ENCODE measurements around the gene FAM98A.

DNA sequence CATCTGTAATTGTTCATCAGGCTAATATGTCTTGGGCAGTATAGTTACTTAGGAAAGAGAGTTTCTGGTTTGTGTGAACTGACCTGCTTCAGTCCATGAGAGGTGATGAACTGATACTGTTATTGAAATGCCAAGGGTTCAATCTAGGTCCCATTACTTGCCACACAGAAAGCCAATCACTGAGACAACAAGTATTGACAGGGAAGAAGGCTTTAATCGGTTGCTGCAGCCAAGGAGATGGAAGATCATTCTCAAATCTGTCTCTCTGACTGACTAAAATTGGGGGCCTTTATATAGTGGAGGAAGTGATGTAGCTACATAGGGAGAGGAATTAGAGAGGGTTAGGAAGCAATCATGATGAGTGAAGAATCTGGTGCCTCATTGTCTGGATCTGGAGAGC is 19.9 kb upstream of the FAM98A start:
- TF ChIP-seq, protein P1, sequence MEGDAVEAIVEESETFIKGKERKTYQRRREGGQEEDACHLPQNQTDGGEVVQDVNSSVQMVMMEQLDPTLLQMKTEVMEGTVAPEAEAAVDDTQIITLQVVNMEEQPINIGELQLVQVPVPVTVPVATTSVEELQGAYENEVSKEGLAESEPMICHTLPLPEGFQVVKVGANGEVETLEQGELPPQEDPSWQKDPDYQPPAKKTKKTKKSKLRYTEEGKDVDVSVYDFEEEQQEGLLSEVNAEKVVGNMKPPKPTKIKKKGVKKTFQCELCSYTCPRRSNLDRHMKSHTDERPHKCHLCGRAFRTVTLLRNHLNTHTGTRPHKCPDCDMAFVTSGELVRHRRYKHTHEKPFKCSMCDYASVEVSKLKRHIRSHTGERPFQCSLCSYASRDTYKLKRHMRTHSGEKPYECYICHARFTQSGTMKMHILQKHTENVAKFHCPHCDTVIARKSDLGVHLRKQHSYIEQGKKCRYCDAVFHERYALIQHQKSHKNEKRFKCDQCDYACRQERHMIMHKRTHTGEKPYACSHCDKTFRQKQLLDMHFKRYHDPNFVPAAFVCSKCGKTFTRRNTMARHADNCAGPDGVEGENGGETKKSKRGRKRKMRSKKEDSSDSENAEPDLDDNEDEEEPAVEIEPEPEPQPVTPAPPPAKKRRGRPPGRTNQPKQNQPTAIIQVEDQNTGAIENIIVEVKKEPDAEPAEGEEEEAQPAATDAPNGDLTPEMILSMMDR (IDR thresholded peaks at IDR 0.05) = no peak
- TF ChIP-seq POLR2A (IDR thresholded peaks at IDR 0.05) = no peak
